A673 (cell line): ENCODE results near the gene YTHDF2. TPM values are rescaled to one million over a fixed set of nuclear protein-coding genes. Genes with fewer than 3 reads are reported as not detected.
"Not testable (repeated sequence)": the region's sequence is repeated elsewhere in the genome, so short reads cannot be mapped to it uniquely, and the experiment has no call there.

ENCODE experiments used
- Bru-seq: library from RNA; stranded (reverse); fragments of 400-500 nt; gene quantifications from one replicate; lab custom pipeline; 2021; lab: Mats Ljungman, UMichigan
- BruChase-seq, 2 experiments: library from RNA; stranded (reverse); fragments of 400-500 nt; gene quantifications; one replicate each; lab custom pipeline; 2021; lab: Mats Ljungman, UMichigan
- BruUV-seq: library from RNA; stranded (reverse); fragments of 400-500 nt; replicated peaks from 2 replicates; lab custom pipeline; 2021; lab: Mats Ljungman, UMichigan
- CTCF ChIA-PET: fragments of 300-600 bp; sonication (Branson Sonifier 250); formaldehyde crosslinking; loops from one replicate; lab custom pipeline; 2022; ENCODE audit warnings: antibody characterized with exemption; lab: Charles Lee
- POLR2A ChIA-PET: fragments of 300-600 bp; sonication (Branson Sonifier 250); formaldehyde crosslinking; loops from one replicate; lab custom pipeline; 2022; ENCODE audit warnings: antibody characterized with exemption; ENCODE audit not compliant: low non-redundant PET; lab: Charles Lee
- DNase-seq: peaks from one replicate; pipeline ENCODE4 v3.0.0-alpha.2; 2015; ENCODE audit warnings: low spot score
- H3K27ac ChIP-seq: fragments of 200-600 bp; sonication (generic); 2 replicates; pipeline ENCODE4 v1.5.1; 2016; ENCODE audit warnings: mixed run types, low read depth, mild to moderate bottlenecking, mixed read lengths, antibody characterized with exemption, low read length; ENCODE audit not compliant: poor library complexity, severe bottlenecking
- H3K27me3 ChIP-seq: fragments of 200-600 bp; sonication (generic); replicated peaks from 2 replicates; pipeline ENCODE4 v1.6.1; 2017; ENCODE audit warnings: mixed run types, low read depth, mild to moderate bottlenecking, mixed read lengths, antibody characterized with exemption, low read length; ENCODE audit not compliant: insufficient read depth, poor library complexity
- H3K36me3 ChIP-seq: fragments of 200-600 bp; sonication (generic); 2 replicates; pipeline ENCODE4 v1.6.1; 2016; ENCODE audit warnings: mixed run types, mild to moderate bottlenecking, mixed read lengths, antibody characterized with exemption, low read length; ENCODE audit not compliant: insufficient read depth, poor library complexity, severe bottlenecking
- H3K4me1 ChIP-seq: fragments of 200-600 bp; sonication (generic); 2 replicates; pipeline ENCODE4 v1.6.1; 2017; ENCODE audit warnings: mixed run types, mild to moderate bottlenecking, mixed read lengths, antibody characterized with exemption, low read length; ENCODE audit not compliant: insufficient read depth, poor library complexity, severe bottlenecking
- H3K4me3 ChIP-seq: fragments of 200-600 bp; sonication (generic); 2 replicates; pipeline ENCODE4 v1.5.1; 2016; ENCODE audit warnings: low read depth, mixed run types, mild to moderate bottlenecking, mixed read lengths, low read length; ENCODE audit not compliant: poor library complexity, severe bottlenecking
- H3K9me3 ChIP-seq: fragments of 200-600 bp; sonication (generic); 2 replicates; pipeline ENCODE4 v1.6.1; 2016; ENCODE audit warnings: mixed run types, low read depth, mild to moderate bottlenecking, mixed read lengths, antibody characterized with exemption, low read length; ENCODE audit not compliant: poor library complexity, severe bottlenecking
- CTCF ChIP-seq: fragments of 300-800, 200-600 bp; sonication (generic); conservative IDR thresholded peaks from 2 replicates; pipeline ENCODE4 v1.5.1; 2017; ENCODE audit warnings: low read depth, mild to moderate bottlenecking, antibody characterized with exemption, low read length, moderate library complexity, mixed read lengths
- EZH2 ChIP-seq: fragments of 200-600 bp; sonication (generic); IDR thresholded peaks from 2 replicates; pipeline ENCODE4 v1.6.1; 2017; ENCODE audit warnings: borderline replicate concordance, low read depth, mild to moderate bottlenecking, mixed read lengths, antibody characterized with exemption, low read length; ENCODE audit not compliant: poor library complexity, severe bottlenecking
- intact Hi-C: fragments of 100-400 bp; cut with micrococcal nuclease; formaldehyde crosslinking; loops from one replicate; pipeline ENCODE4 v1.10.0; 2022; ENCODE audit not compliant: unreplicated experiment
- long read RNA-seq: library from polyadenylated mRNA; stranded (forward); transcript quantifications from one replicate; pipeline ENCODE4 v2.0.0, GENCODE V29; 2022
- total RNA-seq: library from RNA; stranded (reverse); gene quantifications from 2 replicates; pipeline ENCODE4 v1.2.3, GENCODE V29; 2021

Gene YTHDF2
- total RNA-seq (99.6 and 111 TPM in 2 replicates), Bru-seq, nascent RNA (percentile 97 among the genes with signal in this experiment), BruChase-seq, experiment 1, labeled RNA remaining after a 2-hour chase (percentile 97 among the genes with signal in this experiment), BruChase-seq, experiment 2, labeled RNA remaining after a 6-hour chase (percentile 95 among the genes with signal in this experiment)
- long read RNA-seq, transcript YTHDF2-201 (5 exons, 2,925 nt) = major isoform, 244 of 293 reads
- long read RNA-seq, transcript YTHDF2-206 (4 exons, 2,594 nt) = minor isoform, 9 of 293 reads
- long read RNA-seq, partial matches to known transcripts = 12 of 293 reads
- long read RNA-seq, other reads (novel, unspliced or antisense) = 26 of 293 reads

- peak within 1 kb of the TSS; percentile 77 for H3K4me3 ChIP-seq
- peaks cover 34% of the 10 kb centered on the region for H3K36me3 ChIP-seq
- ChIA-PET CTCF (interaction anchor here (0.5 to 1.2 kb wide), 24 partner anchors 10 to 1375 kb away, joined by 3 to 18 read pairs (median 6); partner anchors contain the start of genes AHDC1, GMEB1 and RNU11), POLR2A (interaction anchor here (0.5 to 1.0 kb wide), 10 partner anchors 18 to 1048 kb away, joined by 3 to 11 read pairs (median 7); partner anchors contain the start of genes MED18 and RNU11)
- H3K27ac ChIP-seq = peak within 1 kb of the TSS; percentile 94
- no peaks in the 10 kb centered on the region for H3K27me3 ChIP-seq
- TF ChIP-seq CTCF = peak; percentile 97
- TF ChIP-seq EZH2 = no peak
- intact Hi-C loops = loop anchor here (2.0 kb wide), 1 partner anchor 88 kb away; the partner anchor contains the start of gene RNU11
- peak; percentile 99 for DNase-seq
- H3K4me1 ChIP-seq = peaks cover 32% of the 10 kb centered on the region
- H3K9me3 ChIP-seq = no peaks in the 10 kb centered on the region
- BruUV-seq = no TSS peak
Measured at GRCh38 chr1:28736450-28737306, at the start of gene YTHDF2. Gene YTHDF2 (plus strand): TSS chr1:28736940. CDS start chr1:28737121, 181 bp downstream.

GRCh38 chr1:28691627-28692026 lies 45.1 kb upstream of the YTHDF2 start:
- peaks cover 20% of the 10 kb centered on the region for H3K36me3 ChIP-seq
- BruUV-seq, H3K4me1 ChIP-seq, H3K9me3 ChIP-seq, intact Hi-C loops, H3K27me3 ChIP-seq, DNase-seq, CTCF ChIA-PET, H3K4me3 ChIP-seq, H3K27ac ChIP-seq: not testable (repeated sequence)
- POLR2A ChIA-PET = interaction anchor here (0.6 kb wide), 1 partner anchor 111 kb away, joined by 3 read pairs; no protein-coding TSS in a partner anchor

- Histone ChIP-seq H3K27ac (no peak overlapping the region), H3K4me3 (no peak overlapping the region), H3K36me3 (peaks cover 23% of the 10 kb centered on the region), H3K27me3 (no peaks in the 10 kb centered on the region), H3K4me1 (no peaks in the 10 kb centered on the region), H3K9me3 (no peaks in the 10 kb centered on the region)
- TF ChIP-seq CTCF (no peak), EZH2 (no peak)
- CTCF ChIA-PET = no interaction called here
- intact Hi-C loops = no loop called here
- no peak for DNase-seq
- POLR2A ChIA-PET = no interaction called here
- BruUV-seq = no TSS peak
Measured at GRCh38 chr1:28703629-28704028, 33.1 kb upstream of the YTHDF2 start.
